PC-9 (cell line): ENCODE measurements around the gene NEK7.

ENCODE experiments used
- CTCF ChIP-seq: fragments of 200-600 bp; sonication (generic); conservative IDR thresholded peaks from 2 replicates; pipeline ENCODE4 v1.6.1; 2017; ENCODE audit warnings: mixed run types, antibody characterized with exemption, mild to moderate bottlenecking, moderate library complexity
- EZH2 ChIP-seq: fragments of 200-600 bp; sonication (generic); IDR thresholded peaks from 2 replicates; pipeline ENCODE4 v1.8.0; 2017; ENCODE audit warnings: antibody characterized with exemption, low read depth

GRCh38 chr1:198253668-198254067, 96.9 kb downstream of the NEK7 start:
- TF ChIP-seq CTCF (no peak), EZH2 (no peak)
